ENCODE results near the gene RGS9. TPM values are rescaled to one million over a fixed set of nuclear protein-coding genes. Genes with fewer than 3 reads are reported as not detected.

RGS9 gene
- total RNA-seq, 2 donors from 2014 or later, result 3.2 to 4.0 TPM

GRCh38 chr17:65265276-65265675, 128.1 kb downstream of the RGS9 start:
- Histone ChIP-seq H3K36me3 (no peaks in the 10 kb centered on the region), H3K9me3 (no peaks in the 10 kb centered on the region), H3K27me3 (replicated peaks; ENCODE audit: insufficient read depth) (no peaks in the 10 kb centered on the region), H3K4me3 (no peak overlapping the region), H3K27ac (no peak overlapping the region), H3K4me1 (ENCODE audit: control insufficient read depth in 1 of 2, low read depth in 2 of 2) (peaks cover 4 to 22% of the 10 kb centered on the region in 2 donors)
- ATAC-seq (ENCODE audit: insufficient number of reproducible peaks, low FRiP score, low read depth) (no peak), DNase-seq (ENCODE audit: low spot score) (no peak)
- no peak for TF ChIP-seq CTCF (IDR thresholded peaks at IDR 0.05)

GRCh38 chr17:65268832-65269231, 131.7 kb downstream of the RGS9 start:
- peak overlapping the region; percentile 82 to 85 for H3K27ac ChIP-seq
- ATAC-seq (ENCODE audit: insufficient number of reproducible peaks, low FRiP score, low read depth) (peak; percentile 79), DNase-seq (ENCODE audit: low spot score) (no peak)
- peaks cover 13 to 31% of the 10 kb centered on the region in 2 donors for H3K4me1 ChIP-seq (ENCODE audit: control insufficient read depth in 1 of 2, low read depth in 2 of 2)
- H3K36me3 ChIP-seq, result no peaks in the 10 kb centered on the region
- H3K9me3 ChIP-seq, result no peaks in the 10 kb centered on the region
- no peak for TF ChIP-seq CTCF (IDR thresholded peaks at IDR 0.05)
- H3K27me3 ChIP-seq (replicated peaks; ENCODE audit: insufficient read depth), result no peaks in the 10 kb centered on the region
- no peak overlapping the region for H3K4me3 ChIP-seq

- no peak overlapping the region for H3K4me3 ChIP-seq
- TF ChIP-seq CTCF (IDR thresholded peaks at IDR 0.05), result no peak
- H3K27ac ChIP-seq, result peak overlapping the region; percentile 82 to 85
- H3K27me3 ChIP-seq (replicated peaks; ENCODE audit: insufficient read depth), result no peaks in the 10 kb centered on the region
- no peaks in the 10 kb centered on the region for H3K36me3 ChIP-seq
- peaks cover 13 to 31% of the 10 kb centered on the region in 2 donors for H3K4me1 ChIP-seq (ENCODE audit: control insufficient read depth in 1 of 2, low read depth in 2 of 2)
- no peak for DNase-seq (ENCODE audit: low spot score)
- no peak for ATAC-seq (ENCODE audit: insufficient number of reproducible peaks, low FRiP score, low read depth)
- no peaks in the 10 kb centered on the region for H3K9me3 ChIP-seq
Observed at GRCh38 chr17:65270499-65271253, 133.5 kb downstream of the RGS9 start.

- peak overlapping the region; percentile 82 to 85 for H3K27ac ChIP-seq
- DNase-seq (ENCODE audit: low spot score) (no peak), ATAC-seq (ENCODE audit: insufficient number of reproducible peaks, low FRiP score, low read depth) (no peak)
- H3K36me3 ChIP-seq, result no peaks in the 10 kb centered on the region
- H3K27me3 ChIP-seq (replicated peaks; ENCODE audit: insufficient read depth), result no peaks in the 10 kb centered on the region
- TF ChIP-seq CTCF (IDR thresholded peaks at IDR 0.05), result no peak
- no peaks in the 10 kb centered on the region for H3K9me3 ChIP-seq
- H3K4me3 ChIP-seq, result no peak overlapping the region
- peaks cover 13 to 31% of the 10 kb centered on the region in 2 donors for H3K4me1 ChIP-seq (ENCODE audit: control insufficient read depth in 1 of 2, low read depth in 2 of 2)
Observed at GRCh38 chr17:65271296-65271695, 134.1 kb downstream of the RGS9 start.

Other genes with a start within 250 kb of the RGS9 start
- gene LRRC37A3, start 217.9 kb upstream of the RGS9 start, total RNA-seq, result 1 to 10 TPM; 3.7 to 8.7 TPM
- 10 to 100 TPM; 51.7 to 68.1 TPM for gene GNA13, start 80.6 kb upstream of the RGS9 start, total RNA-seq